ENCODE measurements around the gene ZBTB17.

Gene ZBTB17

GRCh38 chr1:15960808-15961207 is 15.1 kb downstream of the ZBTB17 start:
- DNase-seq (ENCODE audit: low spot score) = no peak

- DNase-seq (ENCODE audit: low spot score) = no peak
Observed at GRCh38 chr1:15959827-15960446, 16.0 kb downstream of the ZBTB17 start.

GRCh38 chr1:15959424-15959823 is 16.5 kb downstream of the ZBTB17 start:
- DNase-seq (ENCODE audit: low spot score) = no peak

- DNase-seq (ENCODE audit: low spot score) = no peak
Observed at GRCh38 chr1:15958793-15959192, 17.1 kb downstream of the ZBTB17 start.

GRCh38 chr1:15958111-15958510 is 17.8 kb downstream of the ZBTB17 start:
- no peak for DNase-seq (ENCODE audit: low spot score)

- DNase-seq (ENCODE audit: low spot score) = no peak
Observed at GRCh38 chr1:15957221-15958095, 18.4 kb downstream of the ZBTB17 start.

- no peak for DNase-seq (ENCODE audit: low spot score)
Observed at GRCh38 chr1:15956150-15956549, 19.8 kb downstream of the ZBTB17 start.

GRCh38 chr1:15955552-15955951 is 20.3 kb downstream of the ZBTB17 start:
- no peak for DNase-seq (ENCODE audit: low spot score)

GRCh38 chr1:15954316-15954715 is 21.6 kb downstream of the ZBTB17 start:
- no peak for DNase-seq (ENCODE audit: low spot score)

- DNase-seq (ENCODE audit: low spot score) = no peak
Observed at GRCh38 chr1:15953791-15954241, 22.1 kb downstream of the ZBTB17 start.

- DNase-seq (ENCODE audit: low spot score) = no peak
Observed at GRCh38 chr1:15953294-15953771, 22.6 kb downstream of the ZBTB17 start.

- DNase-seq (ENCODE audit: low spot score) = no peak
Observed at GRCh38 chr1:15952317-15953258, 23.3 kb downstream of the ZBTB17 start.

- DNase-seq (ENCODE audit: low spot score) = no peak
Observed at GRCh38 chr1:15951341-15952153, 24.4 kb downstream of the ZBTB17 start.

GRCh38 chr1:15950763-15951295 is 25.1 kb downstream of the ZBTB17 start:
- DNase-seq (ENCODE audit: low spot score) = peak; percentile 18

- DNase-seq (ENCODE audit: low spot score) = no peak
Observed at GRCh38 chr1:15950302-15950701, 25.6 kb downstream of the ZBTB17 start.

GRCh38 chr1:15949453-15950245 is 26.3 kb downstream of the ZBTB17 start:
- DNase-seq (ENCODE audit: low spot score) = no peak

- DNase-seq (ENCODE audit: low spot score) = no peak
Observed at GRCh38 chr1:15948595-15949452, 27.1 kb downstream of the ZBTB17 start.

GRCh38 chr1:15948091-15948591 is 27.8 kb downstream of the ZBTB17 start:
- DNase-seq (ENCODE audit: low spot score) = no peak
